CD14-positive monocyte (primary cell): Measurements from ENCODE around the gene PCDH11X. TPM values are rescaled to one million over a fixed set of nuclear protein-coding genes. Genes with fewer than 3 reads are reported as not detected.

ENCODE experiments used
- polyA plus RNA-seq, 3 donors: library from polyadenylated mRNA; depleted of rRNA in 1 of 3; unstranded in 2 of 3; stranded (reverse) in 1 of 3; fragments of 300-500 nt in 2 of 3; fragments of >200 nt in 1 of 3; fragmentation: Illumina TruSeq in 2 of 3; gene quantifications; 1 replicate in 2 of 3; 2 replicates in 1 of 3; pipeline ENCODE4 v1.2.3, GENCODE V29; 2012 to 2021
- small RNA-seq: library from RNA; depleted of rRNA; stranded (forward); fragments of <200 nt; gene quantifications from one replicate; pipeline ENCODE3, GENCODE V24; 2012; ENCODE audit warnings: low read depth; ENCODE audit not compliant: insufficient read length

Gene PCDH11X
- polyA plus RNA-seq, 3 donors: not detected

Small RNAs within 50 kb of the gene (small RNA-seq; reads per million reads assigned to genes)
- not detected for gene RNU2-26P
